Erythroblast (primary cell): Measurements from ENCODE around the gene RERE.

Experiments
- GATA1 ChIP-seq: IDR thresholded peaks from 2 replicates; pipeline ENCODE4 v1.6.1; 2011; ENCODE audit warnings: low read depth, mild to moderate bottlenecking, control low read depth, low read length, moderate library complexity
- POLR2A ChIP-seq: IDR thresholded peaks from 2 replicates; pipeline ENCODE4 v1.6.1; 2011; ENCODE audit warnings: mild to moderate bottlenecking, low read length

- TF ChIP-seq POLR2A (no peak), GATA1 (no peak)
Measured at GRCh38 chr1:8348777-8349472, 468.5 kb downstream of the RERE start.
